Dendritic cell treated with granulocyte-macrophage colony-stimulating factor and Interleukin-4, amounts not matched to agents 40 ng/mL and 50 ng/mL, for 4 days (primary cell): ENCODE data around the gene PCBP3.
"Not testable (repeated sequence)": the region's sequence is repeated elsewhere in the genome, so short reads cannot be mapped to it uniquely, and the experiment has no call there.

Experiments
- H3K27ac Mint-ChIP-seq: one replicate; pipeline ENCODE4 v1.8.0; 2022; ENCODE audit warnings: mild to moderate bottlenecking, mixed read lengths
- H3K27me3 Mint-ChIP-seq: one replicate; pipeline ENCODE4 v1.8.0; 2022; ENCODE audit warnings: mild to moderate bottlenecking, mixed read lengths
- H3K36me3 Mint-ChIP-seq: one replicate; pipeline ENCODE4 v1.8.0; 2022; ENCODE audit warnings: low read depth, mixed read lengths
- H3K4me1 Mint-ChIP-seq: one replicate; pipeline ENCODE4 v1.8.0; 2022; ENCODE audit warnings: low read depth, mixed read lengths
- H3K4me3 Mint-ChIP-seq: one replicate; pipeline ENCODE4 v1.8.0; 2022; ENCODE audit warnings: mild to moderate bottlenecking, moderate library complexity, mixed read lengths
- H3K9me3 Mint-ChIP-seq: one replicate; pipeline ENCODE4 v1.8.0; 2022; ENCODE audit warnings: mixed read lengths
- intact Hi-C: fragments of 100-400 bp; cut with micrococcal nuclease; formaldehyde crosslinking; loops from one replicate; pipeline ENCODE4 v1.15.0; 2022

The PCBP3 gene

GRCh38 chr21:45942755-45943629 lies 299.5 kb downstream of the PCBP3 start:
- intact Hi-C loops: no loop called here
- H3K27ac Mint-ChIP-seq: no peak overlapping the region
- H3K27me3 Mint-ChIP-seq: no peaks in the 10 kb centered on the region
- no peak overlapping the region for H3K4me3 Mint-ChIP-seq
- H3K36me3 Mint-ChIP-seq: no peaks in the 10 kb centered on the region
- no peaks in the 10 kb centered on the region for H3K4me1 Mint-ChIP-seq
- no peaks in the 10 kb centered on the region for H3K9me3 Mint-ChIP-seq

- Mint-ChIP-seq H3K4me1 (no peaks in the 10 kb centered on the region), H3K36me3 (no peaks in the 10 kb centered on the region), H3K27ac (no peak overlapping the region), H3K27me3 (no peaks in the 10 kb centered on the region), H3K9me3 (no peaks in the 10 kb centered on the region), H3K4me3 (no peak overlapping the region)
- intact Hi-C loops: no loop called here
Observed at GRCh38 chr21:45943630-45944540, 300.4 kb downstream of the PCBP3 start.

- Mint-ChIP-seq H3K4me1 (no peaks in the 10 kb centered on the region), H3K36me3 (no peaks in the 10 kb centered on the region), H3K9me3 (no peaks in the 10 kb centered on the region), H3K27ac (no peak overlapping the region), H3K4me3 (no peak overlapping the region), H3K27me3 (no peaks in the 10 kb centered on the region)
- intact Hi-C loops: no loop called here
Observed at GRCh38 chr21:45944601-45945000, 301.1 kb downstream of the PCBP3 start.

GRCh38 chr21:45945066-45945867 lies 301.7 kb downstream of the PCBP3 start:
- Mint-ChIP-seq H3K36me3 (no peaks in the 10 kb centered on the region), H3K4me1 (no peaks in the 10 kb centered on the region), H3K9me3 (no peaks in the 10 kb centered on the region), H3K27me3 (no peaks in the 10 kb centered on the region), H3K4me3 (no peak overlapping the region), H3K27ac (no peak overlapping the region)
- intact Hi-C loops: no loop called here

- H3K9me3 Mint-ChIP-seq: no peaks in the 10 kb centered on the region
- H3K36me3 Mint-ChIP-seq: no peaks in the 10 kb centered on the region
- H3K27me3 Mint-ChIP-seq: peaks cover under 1% of the 10 kb centered on the region
- H3K4me1 Mint-ChIP-seq: no peaks in the 10 kb centered on the region
- H3K4me3 Mint-ChIP-seq: no peak overlapping the region
- H3K27ac Mint-ChIP-seq: no peak overlapping the region
- intact Hi-C loops: no loop called here
Observed at GRCh38 chr21:45945868-45946210, 302.3 kb downstream of the PCBP3 start.

- Mint-ChIP-seq H3K27me3 (peaks cover 5% of the 10 kb centered on the region), H3K9me3 (no peaks in the 10 kb centered on the region), H3K27ac (no peak overlapping the region), H3K36me3 (no peaks in the 10 kb centered on the region), H3K4me1 (no peaks in the 10 kb centered on the region), H3K4me3 (no peak overlapping the region)
- intact Hi-C loops: no loop called here
Observed at GRCh38 chr21:45947296-45947695, 303.8 kb downstream of the PCBP3 start.

- Mint-ChIP-seq H3K4me1 (no peaks in the 10 kb centered on the region), H3K27me3 (peaks cover 8% of the 10 kb centered on the region), H3K4me3 (no peak overlapping the region), H3K27ac (no peak overlapping the region), H3K36me3 (no peaks in the 10 kb centered on the region), H3K9me3 (no peaks in the 10 kb centered on the region)
- intact Hi-C loops: no loop called here
Observed at GRCh38 chr21:45947716-45948255, 304.3 kb downstream of the PCBP3 start.

- Mint-ChIP-seq H3K36me3 (no peaks in the 10 kb centered on the region), H3K27ac (no peak overlapping the region), H3K4me3 (no peak overlapping the region), H3K27me3 (peaks cover 14% of the 10 kb centered on the region), H3K4me1 (no peaks in the 10 kb centered on the region), H3K9me3 (no peaks in the 10 kb centered on the region)
- intact Hi-C loops: no loop called here
Observed at GRCh38 chr21:45948576-45949141, 305.1 kb downstream of the PCBP3 start.

- Mint-ChIP-seq H3K36me3 (no peaks in the 10 kb centered on the region), H3K4me1 (no peaks in the 10 kb centered on the region), H3K4me3 (no peak overlapping the region), H3K27ac (no peak overlapping the region), H3K9me3 (no peaks in the 10 kb centered on the region), H3K27me3 (peaks cover 17% of the 10 kb centered on the region)
- intact Hi-C loops: no loop called here
Observed at GRCh38 chr21:45949928-45950739, 306.6 kb downstream of the PCBP3 start.

GRCh38 chr21:45950740-45951515 lies 307.4 kb downstream of the PCBP3 start:
- Mint-ChIP-seq H3K4me3 (no peak overlapping the region), H3K9me3 (no peaks in the 10 kb centered on the region), H3K27me3 (peaks cover 17% of the 10 kb centered on the region), H3K27ac (no peak overlapping the region), H3K36me3 (no peaks in the 10 kb centered on the region), H3K4me1 (no peaks in the 10 kb centered on the region)
- intact Hi-C loops: no loop called here

- H3K27me3 Mint-ChIP-seq: peaks cover 17% of the 10 kb centered on the region
- intact Hi-C loops: no loop called here
Observed at GRCh38 chr21:45951676-45952075, 308.2 kb downstream of the PCBP3 start.

GRCh38 chr21:45952527-45952926 lies 309.0 kb downstream of the PCBP3 start:
- H3K9me3 Mint-ChIP-seq, H3K4me3 Mint-ChIP-seq, H3K36me3 Mint-ChIP-seq, H3K27ac Mint-ChIP-seq, intact Hi-C loops, H3K4me1 Mint-ChIP-seq: not testable (repeated sequence)
- peaks cover 17% of the 10 kb centered on the region for H3K27me3 Mint-ChIP-seq

More at GRCh38 chr21:45951676-45952075, 308.2 kb downstream of the PCBP3 start:
- Mint-ChIP-seq H3K4me3 (no peak overlapping the region), H3K4me1 (no peaks in the 10 kb centered on the region), H3K36me3 (no peaks in the 10 kb centered on the region), H3K27ac (no peak overlapping the region), H3K9me3 (no peaks in the 10 kb centered on the region)
